Stimulated activated naive CD8-positive, alpha-beta T cell treated with anti-CD3 and anti-CD28 coated beads, Interleukin-15, amount 100 ng/mL, for 72 hours (primary cell): ENCODE data around the gene ALKBH1.
"Not testable (repeated sequence)": the region's sequence is repeated elsewhere in the genome, so short reads cannot be mapped to it uniquely, and the experiment has no call there.

Source experiments
- ATAC-seq: fragments of 150-1000 bp; cut with Tn5 transposase; 2 replicates; pipeline ENCODE4 v1.10.0; 2021; ENCODE audit warnings: mild to moderate bottlenecking, moderate library complexity
- DNase-seq, 2 donors: peaks; one replicate each; pipeline ENCODE4 v3.0.0; 2021 to 2022
- H3K27ac Mint-ChIP-seq, 2 donors: one replicate each; pipeline ENCODE4 v1.8.0; 2022; ENCODE audit warnings: mild to moderate bottlenecking in 2 of 2, mixed read lengths in 2 of 2, moderate library complexity in 2 of 2
- H3K27me3 Mint-ChIP-seq: one replicate; pipeline ENCODE4 v1.8.0; 2022; ENCODE audit warnings: mixed read lengths
- H3K4me1 Mint-ChIP-seq: one replicate; pipeline ENCODE4 v1.8.0; 2022; ENCODE audit warnings: mild to moderate bottlenecking, mixed read lengths
- H3K4me3 Mint-ChIP-seq, 2 donors: one replicate each; pipeline ENCODE4 v1.8.0; 2022; ENCODE audit warnings: mild to moderate bottlenecking in 2 of 2, mixed read lengths in 2 of 2, moderate library complexity in 1 of 2
- H3K9me3 Mint-ChIP-seq, 2 donors: one replicate each; pipeline ENCODE4 v1.8.0; 2022; ENCODE audit warnings: mixed read lengths in 2 of 2

ALKBH1 gene

GRCh38 chr14:77707724-77708408 lies at the start of gene ALKBH1, which contains the start of gene SLIRP:
TSS of gene ALKBH1 (minus strand) at chr14:77708023. CDS start at chr14:77708004, 19 bp downstream.
TSS of gene SLIRP (plus strand) at chr14:77708103. CDS start at chr14:77708112, 9 bp downstream.
- ATAC-seq: peak; percentile 99
- peak; percentile 79 to 89 for DNase-seq
- Mint-ChIP-seq H3K4me3 (peak within 1 kb of the TSS; percentile 85 to 89), H3K27me3 (no peaks in the 10 kb centered on the region), H3K27ac (peak within 1 kb of the TSS; percentile 89 to 98), H3K4me1 (peaks cover 38% of the 10 kb centered on the region), H3K9me3 (no peaks in the 10 kb centered on the region)

- Mint-ChIP-seq H3K9me3 (no peaks in the 10 kb centered on the region), H3K4me1 (peaks cover 38% of the 10 kb centered on the region), H3K27ac (peak overlapping the region; percentile 27 to 61), H3K27me3 (no peaks in the 10 kb centered on the region), H3K4me3 (no peak overlapping the region)
- no peak for ATAC-seq
- no peak for DNase-seq
Measured at GRCh38 chr14:77752799-77753516, 45.1 kb upstream of the ALKBH1 start.

GRCh38 chr14:77752266-77752665 lies 44.4 kb upstream of the ALKBH1 start:
- Mint-ChIP-seq H3K4me1 (peaks cover 31% of the 10 kb centered on the region), H3K27me3 (no peaks in the 10 kb centered on the region), H3K9me3 (no peaks in the 10 kb centered on the region), H3K27ac (no peak overlapping the region), H3K4me3 (no peak overlapping the region)
- ATAC-seq (no peak), DNase-seq (no peak)

- not testable (repeated sequence) for DNase-seq, H3K9me3 Mint-ChIP-seq, H3K27ac Mint-ChIP-seq, H3K4me3 Mint-ChIP-seq, H3K27me3 Mint-ChIP-seq
- ATAC-seq: peak; percentile 43
- H3K4me1 Mint-ChIP-seq: peaks cover 19% of the 10 kb centered on the region
Measured at GRCh38 chr14:77747425-77747824, 39.6 kb upstream of the ALKBH1 start.

- DNase-seq: no peak
- Mint-ChIP-seq H3K27ac (no peak overlapping the region), H3K9me3 (no peaks in the 10 kb centered on the region), H3K4me1 (peaks cover 24% of the 10 kb centered on the region), H3K27me3 (no peaks in the 10 kb centered on the region), H3K4me3 (no peak overlapping the region)
- no peak for ATAC-seq
Measured at GRCh38 chr14:77746064-77746702, 38.4 kb upstream of the ALKBH1 start.

GRCh38 chr14:77741438-77741837 lies 33.6 kb upstream of the ALKBH1 start:
- Mint-ChIP-seq H3K4me3 (no peak overlapping the region), H3K27me3 (no peaks in the 10 kb centered on the region), H3K27ac (peak overlapping the region in 1 of 2 donors; percentile 16), H3K9me3 (no peaks in the 10 kb centered on the region), H3K4me1 (peaks cover 28% of the 10 kb centered on the region)
- ATAC-seq: no peak
- no peak for DNase-seq

- Mint-ChIP-seq H3K27me3 (no peaks in the 10 kb centered on the region), H3K4me1 (peaks cover 26% of the 10 kb centered on the region), H3K4me3 (no peak overlapping the region), H3K9me3 (no peaks in the 10 kb centered on the region), H3K27ac (peak overlapping the region in 1 of 2 donors; percentile 65)
- ATAC-seq (peak; percentile 67), DNase-seq (no peak)
Measured at GRCh38 chr14:77738559-77739250, 30.9 kb upstream of the ALKBH1 start.

- peak overlapping the region in 1 of 2 donors; percentile 41 for H3K27ac Mint-ChIP-seq
- DNase-seq: no peak
- no peaks in the 10 kb centered on the region for H3K9me3 Mint-ChIP-seq
- ATAC-seq: no peak
- H3K4me3 Mint-ChIP-seq: no peak overlapping the region
- H3K27me3 Mint-ChIP-seq: no peaks in the 10 kb centered on the region
- peaks cover 4% of the 10 kb centered on the region for H3K4me1 Mint-ChIP-seq
Measured at GRCh38 chr14:77730976-77731497, 23.2 kb upstream of the ALKBH1 start.

- DNase-seq: no peak
- no peak overlapping the region for H3K4me3 Mint-ChIP-seq
- H3K27ac Mint-ChIP-seq: no peak overlapping the region
- no peak for ATAC-seq
- no peaks in the 10 kb centered on the region for H3K9me3 Mint-ChIP-seq
- H3K27me3 Mint-ChIP-seq: no peaks in the 10 kb centered on the region
- H3K4me1 Mint-ChIP-seq: no peaks in the 10 kb centered on the region
Measured at GRCh38 chr14:77722301-77722700, 14.5 kb upstream of the ALKBH1 start.

GRCh38 chr14:77721437-77721836 lies 13.6 kb upstream of the ALKBH1 start:
- Mint-ChIP-seq H3K4me3 (no peak overlapping the region), H3K4me1 (no peaks in the 10 kb centered on the region), H3K9me3 (no peaks in the 10 kb centered on the region), H3K27ac (no peak overlapping the region), H3K27me3 (no peaks in the 10 kb centered on the region)
- ATAC-seq (no peak), DNase-seq (no peak)

GRCh38 chr14:77717608-77718305 lies 9.9 kb upstream of the ALKBH1 start:
- Mint-ChIP-seq H3K4me3 (no peak overlapping the region), H3K27ac (peak overlapping the region in 1 of 2 donors; percentile 11), H3K4me1 (peaks cover 14% of the 10 kb centered on the region), H3K27me3 (no peaks in the 10 kb centered on the region), H3K9me3 (no peaks in the 10 kb centered on the region)
- ATAC-seq (no peak), DNase-seq (no peak)

- Mint-ChIP-seq H3K27ac (peak overlapping the region; percentile 92 to 95), H3K4me3 (peak overlapping the region in 1 of 2 donors; percentile 38), H3K4me1 (peaks cover 27% of the 10 kb centered on the region), H3K9me3 (no peaks in the 10 kb centered on the region), H3K27me3 (no peaks in the 10 kb centered on the region)
- ATAC-seq (peak; percentile 94), DNase-seq (peak in 1 of 2 donors; percentile 37)
Measured at GRCh38 chr14:77714926-77715325, 7.1 kb upstream of the ALKBH1 start.

- no peak for DNase-seq
- ATAC-seq: no peak
- no peaks in the 10 kb centered on the region for H3K9me3 Mint-ChIP-seq
- no peaks in the 10 kb centered on the region for H3K27me3 Mint-ChIP-seq
- H3K27ac Mint-ChIP-seq: peak overlapping the region in 1 of 2 donors; percentile 16
- H3K4me3 Mint-ChIP-seq: peak overlapping the region in 1 of 2 donors; percentile 89
- H3K4me1 Mint-ChIP-seq: peaks cover 47% of the 10 kb centered on the region
Measured at GRCh38 chr14:77710364-77710763, 2.5 kb upstream of the ALKBH1 start.

- DNase-seq (no peak), ATAC-seq (no peak)
- peak overlapping the region; percentile 85 to 89 for H3K4me3 Mint-ChIP-seq
- H3K27ac Mint-ChIP-seq: peak overlapping the region in 1 of 2 donors; percentile 81
- H3K4me1 Mint-ChIP-seq: peaks cover 38% of the 10 kb centered on the region
- no peaks in the 10 kb centered on the region for H3K9me3 Mint-ChIP-seq
- no peaks in the 10 kb centered on the region for H3K27me3 Mint-ChIP-seq
Measured at GRCh38 chr14:77709412-77709811, 1.6 kb upstream of the ALKBH1 start.

- Mint-ChIP-seq H3K27ac (peak overlapping the region; percentile 89 to 98), H3K4me3 (peak overlapping the region; percentile 85 to 89), H3K4me1 (peaks cover 38% of the 10 kb centered on the region), H3K9me3 (no peaks in the 10 kb centered on the region), H3K27me3 (no peaks in the 10 kb centered on the region)
- DNase-seq (no peak), ATAC-seq (no peak)
Measured at GRCh38 chr14:77708749-77709148, 926 bp upstream of the ALKBH1 start.
